ENCODE results near the gene OBSL1.

The OBSL1 gene

DNA sequence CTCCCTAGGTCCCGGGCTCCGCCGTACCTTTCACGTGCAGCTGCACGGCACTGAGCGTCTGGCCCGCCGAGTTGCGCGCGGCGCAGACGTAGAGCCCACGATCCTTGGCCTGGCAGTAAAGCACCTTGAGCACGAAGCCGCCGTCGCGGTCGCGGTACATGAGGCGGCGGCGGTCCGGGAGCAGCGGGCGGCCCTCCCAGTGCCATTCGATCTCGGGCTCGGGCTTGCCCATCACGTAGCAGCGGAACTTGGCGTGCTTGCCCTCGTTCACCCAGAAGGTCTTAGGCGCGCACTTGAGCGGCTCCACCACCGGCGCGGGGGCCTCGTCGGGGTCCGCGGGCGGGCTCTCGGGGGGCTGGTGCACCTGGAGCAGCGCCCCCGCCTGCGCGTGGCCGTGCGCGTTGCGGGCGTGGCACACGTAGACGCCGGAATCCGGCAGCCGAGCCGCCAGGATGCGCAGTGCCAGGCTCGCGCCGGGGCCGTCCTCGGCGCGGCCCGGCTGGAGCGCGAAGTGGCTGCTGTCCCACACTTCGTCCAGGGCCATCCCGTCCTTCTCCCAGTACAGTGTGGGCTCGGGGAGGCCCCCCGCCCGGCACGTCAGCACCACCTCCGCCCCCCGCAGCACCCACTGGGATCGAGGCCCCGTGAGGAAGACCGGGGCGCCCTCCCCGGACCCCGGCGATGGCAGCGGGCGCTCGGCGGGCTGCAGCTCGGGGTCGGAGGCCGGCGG lies 980 bp downstream of the OBSL1 start:
- Histone ChIP-seq H3K27me3 (ENCODE audit: insufficient read depth, insufficient read length) (no peaks in the 10 kb centered on the region), H3K36me3 (ENCODE audit: insufficient read depth, insufficient read length, low read length) (peaks cover 44% of the 10 kb centered on the region), H3K9ac (ENCODE audit: insufficient read length, low read depth) (peak overlapping the region; percentile 95), H3K4me3 (ENCODE audit: insufficient read length, low read depth) (peak overlapping the region; percentile 81), H3K4me1 (ENCODE audit: insufficient read depth, insufficient read length) (peaks cover 32% of the 10 kb centered on the region), H3K9me3 (ENCODE audit: insufficient read depth, low read length) (no peaks in the 10 kb centered on the region)
- DNase-seq (ENCODE audit: low read depth, low spot score), result no peak
- TF ChIP-seq ZNF274 (IDR thresholded peaks at IDR 0.05; ENCODE audit: low read depth, low read length) (no peak), YY1 (IDR thresholded peaks at IDR 0.05; ENCODE audit: insufficient read depth, insufficient read length) (no peak), SUZ12 (IDR thresholded peaks at IDR 0.05; ENCODE audit: extremely low read depth, insufficient read depth, insufficient read length) (no peak)

DNA sequence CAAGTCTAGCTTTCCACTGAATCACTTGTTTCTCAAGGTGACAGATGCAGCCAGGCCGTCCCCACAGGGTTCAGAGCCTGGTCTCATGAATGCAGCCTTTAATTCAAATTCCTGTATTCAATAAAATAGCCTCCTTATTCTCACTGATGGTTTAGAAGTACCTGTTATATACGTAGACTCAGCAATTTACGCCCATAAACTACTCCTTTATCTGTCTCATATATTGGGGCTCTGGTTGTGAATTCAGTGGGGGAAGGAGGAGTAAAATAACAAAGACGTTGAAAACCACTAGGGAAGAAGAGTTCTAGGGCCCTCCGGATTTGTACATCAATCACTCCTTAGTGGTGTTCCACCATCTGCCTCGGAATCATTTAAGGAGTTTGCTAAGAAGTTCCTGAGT lies 1.7 kb downstream of the OBSL1 start:
- Histone ChIP-seq H3K9ac (ENCODE audit: insufficient read length, low read depth) (peak overlapping the region; percentile 95), H3K27me3 (ENCODE audit: insufficient read depth, insufficient read length) (no peaks in the 10 kb centered on the region), H3K4me1 (ENCODE audit: insufficient read depth, insufficient read length) (peaks cover 32% of the 10 kb centered on the region), H3K9me3 (ENCODE audit: insufficient read depth, low read length) (no peaks in the 10 kb centered on the region), H3K4me3 (ENCODE audit: insufficient read length, low read depth) (peak overlapping the region; percentile 81), H3K36me3 (ENCODE audit: insufficient read depth, insufficient read length, low read length) (peaks cover 51% of the 10 kb centered on the region)
- no peak for DNase-seq (ENCODE audit: low read depth, low spot score)
- TF ChIP-seq ZNF274 (IDR thresholded peaks at IDR 0.05; ENCODE audit: low read depth, low read length), result no peak
- TF ChIP-seq YY1 (IDR thresholded peaks at IDR 0.05; ENCODE audit: insufficient read depth, insufficient read length), result no peak
- TF ChIP-seq SUZ12 (IDR thresholded peaks at IDR 0.05; ENCODE audit: extremely low read depth, insufficient read depth, insufficient read length), result no peak

GRCh38 chr2:219569041-219569440 lies 2.3 kb downstream of the OBSL1 start:
- peaks cover 35% of the 10 kb centered on the region for H3K4me1 ChIP-seq (ENCODE audit: insufficient read depth, insufficient read length)
- TF ChIP-seq ZNF274 (IDR thresholded peaks at IDR 0.05; ENCODE audit: low read depth, low read length) (no peak), SUZ12 (IDR thresholded peaks at IDR 0.05; ENCODE audit: extremely low read depth, insufficient read depth, insufficient read length) (no peak), YY1 (IDR thresholded peaks at IDR 0.05; ENCODE audit: insufficient read depth, insufficient read length) (no peak)
- no peak overlapping the region for H3K4me3 ChIP-seq (ENCODE audit: insufficient read length, low read depth)
- no peaks in the 10 kb centered on the region for H3K27me3 ChIP-seq (ENCODE audit: insufficient read depth, insufficient read length)
- H3K9ac ChIP-seq (ENCODE audit: insufficient read length, low read depth), result no peak overlapping the region
- no peaks in the 10 kb centered on the region for H3K9me3 ChIP-seq (ENCODE audit: insufficient read depth, low read length)
- H3K36me3 ChIP-seq (ENCODE audit: insufficient read depth, insufficient read length, low read length), result peaks cover 57% of the 10 kb centered on the region
- DNase-seq (ENCODE audit: low read depth, low spot score), result no peak

GRCh38 chr2:219567791-219568361 lies 3.5 kb downstream of the OBSL1 start:
- Histone ChIP-seq H3K9me3 (ENCODE audit: insufficient read depth, low read length) (no peaks in the 10 kb centered on the region), H3K4me1 (ENCODE audit: insufficient read depth, insufficient read length) (peaks cover 41% of the 10 kb centered on the region), H3K27me3 (ENCODE audit: insufficient read depth, insufficient read length) (no peaks in the 10 kb centered on the region), H3K4me3 (ENCODE audit: insufficient read length, low read depth) (no peak overlapping the region), H3K9ac (ENCODE audit: insufficient read length, low read depth) (no peak overlapping the region), H3K36me3 (ENCODE audit: insufficient read depth, insufficient read length, low read length) (peaks cover 69% of the 10 kb centered on the region)
- TF ChIP-seq YY1 (IDR thresholded peaks at IDR 0.05; ENCODE audit: insufficient read depth, insufficient read length) (no peak), SUZ12 (IDR thresholded peaks at IDR 0.05; ENCODE audit: extremely low read depth, insufficient read depth, insufficient read length) (no peak), ZNF274 (IDR thresholded peaks at IDR 0.05; ENCODE audit: low read depth, low read length) (no peak)
- no peak for DNase-seq (ENCODE audit: low read depth, low spot score)

DNA sequence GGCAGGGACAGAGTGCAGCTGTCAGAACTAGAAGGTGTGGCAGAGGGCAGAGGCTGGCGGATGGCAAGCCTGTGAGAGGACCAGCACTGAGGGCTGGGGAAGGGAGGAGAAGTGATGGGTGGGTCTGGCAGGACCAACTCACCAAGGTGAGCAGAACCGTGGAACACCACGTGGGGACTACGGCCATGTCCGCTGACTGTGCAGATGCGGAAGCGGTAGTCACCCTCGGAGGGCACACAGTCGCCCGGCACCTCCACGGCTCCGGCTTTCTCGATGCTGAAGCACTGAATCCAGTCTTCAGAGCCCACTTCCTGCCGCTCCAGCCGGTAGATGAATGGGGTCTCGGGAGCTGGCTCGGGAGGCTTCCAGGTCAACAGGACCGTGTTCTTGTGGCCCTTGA lies 4.2 kb downstream of the OBSL1 start:
- H3K36me3 ChIP-seq (ENCODE audit: insufficient read depth, insufficient read length, low read length), result peaks cover 76% of the 10 kb centered on the region
- no peak for TF ChIP-seq SUZ12 (IDR thresholded peaks at IDR 0.05; ENCODE audit: extremely low read depth, insufficient read depth, insufficient read length)
- no peak for TF ChIP-seq YY1 (IDR thresholded peaks at IDR 0.05; ENCODE audit: insufficient read depth, insufficient read length)
- no peak for TF ChIP-seq ZNF274 (IDR thresholded peaks at IDR 0.05; ENCODE audit: low read depth, low read length)
- no peak for DNase-seq (ENCODE audit: low read depth, low spot score)
- H3K4me3 ChIP-seq (ENCODE audit: insufficient read length, low read depth), result no peak overlapping the region
- H3K9ac ChIP-seq (ENCODE audit: insufficient read length, low read depth), result no peak overlapping the region
- no peaks in the 10 kb centered on the region for H3K27me3 ChIP-seq (ENCODE audit: insufficient read depth, insufficient read length)
- no peaks in the 10 kb centered on the region for H3K9me3 ChIP-seq (ENCODE audit: insufficient read depth, low read length)
- peaks cover 45% of the 10 kb centered on the region for H3K4me1 ChIP-seq (ENCODE audit: insufficient read depth, insufficient read length)

DNA sequence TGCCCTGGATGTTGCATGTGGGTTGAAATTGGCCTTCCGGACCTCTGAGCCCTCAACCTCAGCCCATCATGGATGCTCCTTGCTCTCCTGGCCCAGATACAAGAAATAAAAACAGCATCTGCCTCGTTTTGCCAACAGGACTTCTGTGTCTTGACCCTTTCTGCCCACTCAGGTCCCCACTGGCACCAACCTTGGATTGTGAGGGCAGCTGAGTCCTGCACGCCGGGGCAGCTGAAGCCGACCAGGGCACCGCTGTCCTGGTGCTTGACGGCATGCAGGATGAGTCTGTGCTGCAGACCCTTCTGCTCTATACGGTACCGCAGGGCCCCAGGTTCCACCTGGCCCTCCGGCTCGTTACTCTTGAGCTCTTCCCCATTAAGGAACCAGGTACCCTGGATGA lies 4.7 kb downstream of the OBSL1 start:
- TF ChIP-seq ZNF274 (IDR thresholded peaks at IDR 0.05; ENCODE audit: low read depth, low read length) (no peak), SUZ12 (IDR thresholded peaks at IDR 0.05; ENCODE audit: extremely low read depth, insufficient read depth, insufficient read length) (no peak), YY1 (IDR thresholded peaks at IDR 0.05; ENCODE audit: insufficient read depth, insufficient read length) (no peak)
- peaks cover 42% of the 10 kb centered on the region for H3K4me1 ChIP-seq (ENCODE audit: insufficient read depth, insufficient read length)
- no peaks in the 10 kb centered on the region for H3K27me3 ChIP-seq (ENCODE audit: insufficient read depth, insufficient read length)
- no peak overlapping the region for H3K4me3 ChIP-seq (ENCODE audit: insufficient read length, low read depth)
- no peak for DNase-seq (ENCODE audit: low read depth, low spot score)
- no peak overlapping the region for H3K9ac ChIP-seq (ENCODE audit: insufficient read length, low read depth)
- H3K36me3 ChIP-seq (ENCODE audit: insufficient read depth, insufficient read length, low read length), result peaks cover 81% of the 10 kb centered on the region
- no peaks in the 10 kb centered on the region for H3K9me3 ChIP-seq (ENCODE audit: insufficient read depth, low read length)
